GM12892 (cell line): Measurements from ENCODE around the gene MCM6.

Source experiments
- POLR2A ChIP-seq: IDR thresholded peaks from 2 replicates; pipeline ENCODE4 v1.6.1; 2011; ENCODE audit warnings: low read depth, low read length, control low read depth
- POLR2AphosphoS5 ChIP-seq: IDR thresholded peaks from 2 replicates; pipeline ENCODE4 v1.6.1; 2011; ENCODE audit warnings: low read depth, low read length, control low read depth
- TAF1 ChIP-seq: IDR thresholded peaks from 2 replicates; pipeline ENCODE4 v1.6.1; 2011; ENCODE audit warnings: low read depth, mild to moderate bottlenecking, control low read depth, low read length, borderline replicate concordance

- no peak for TF ChIP-seq POLR2A
- TF ChIP-seq POLR2AphosphoS5 = no peak
- no peak for TF ChIP-seq TAF1
Measured at GRCh38 chr2:135797497-135798274, 78.6 kb downstream of the MCM6 start.
